HG03457 (cell line): ENCODE data around the gene DROSHA.
"Not testable (repeated sequence)": the region's sequence is repeated elsewhere in the genome, so short reads cannot be mapped to it uniquely, and the experiment has no call there.

Experiments used
- ATAC-seq: cut with Tn5 transposase; IDR thresholded peaks from one replicate; pipeline ENCODE4 v1.9.1; 2021; ENCODE audit warnings: moderate number of reproducible peaks; ENCODE audit not compliant: unreplicated experiment

The DROSHA gene

GRCh38 chr5:31382051-31382878 lies 149.6 kb downstream of the DROSHA start:
- no peak for ATAC-seq

- ATAC-seq: no peak
Observed at GRCh38 chr5:31381299-31381698, 150.6 kb downstream of the DROSHA start.

- no peak for ATAC-seq
Observed at GRCh38 chr5:31380049-31380448, 151.8 kb downstream of the DROSHA start.

- ATAC-seq: no peak
Observed at GRCh38 chr5:31378838-31379237, 153.1 kb downstream of the DROSHA start.

- ATAC-seq: no peak
Observed at GRCh38 chr5:31378136-31378535, 153.8 kb downstream of the DROSHA start.

GRCh38 chr5:31377274-31377946 lies 154.5 kb downstream of the DROSHA start:
- no peak for ATAC-seq

GRCh38 chr5:31375999-31376720 lies 155.7 kb downstream of the DROSHA start:
- ATAC-seq: no peak

GRCh38 chr5:31372124-31372523 lies 159.8 kb downstream of the DROSHA start:
- ATAC-seq: no peak

- ATAC-seq: no peak
Observed at GRCh38 chr5:31366941-31367340, 165.0 kb downstream of the DROSHA start.

GRCh38 chr5:31365776-31366175 lies 166.1 kb downstream of the DROSHA start:
- ATAC-seq: no peak

GRCh38 chr5:31364881-31365636 lies 166.8 kb downstream of the DROSHA start:
- ATAC-seq: no peak

GRCh38 chr5:31362931-31363568 lies 168.8 kb downstream of the DROSHA start:
- no peak for ATAC-seq

GRCh38 chr5:31362529-31362900 lies 169.4 kb downstream of the DROSHA start:
- no peak for ATAC-seq

- not testable (repeated sequence) for ATAC-seq
Observed at GRCh38 chr5:31361704-31362528, 170.0 kb downstream of the DROSHA start.

- ATAC-seq: no peak
Observed at GRCh38 chr5:31361234-31361633, 170.7 kb downstream of the DROSHA start.

GRCh38 chr5:31359839-31360238 lies 172.1 kb downstream of the DROSHA start:
- ATAC-seq: no peak

GRCh38 chr5:31357038-31357437 lies 174.9 kb downstream of the DROSHA start:
- ATAC-seq: no peak

- no peak for ATAC-seq
Observed at GRCh38 chr5:31355337-31355736, 176.6 kb downstream of the DROSHA start.
